Measurements from ENCODE around the gene GSTM2.

DNA sequence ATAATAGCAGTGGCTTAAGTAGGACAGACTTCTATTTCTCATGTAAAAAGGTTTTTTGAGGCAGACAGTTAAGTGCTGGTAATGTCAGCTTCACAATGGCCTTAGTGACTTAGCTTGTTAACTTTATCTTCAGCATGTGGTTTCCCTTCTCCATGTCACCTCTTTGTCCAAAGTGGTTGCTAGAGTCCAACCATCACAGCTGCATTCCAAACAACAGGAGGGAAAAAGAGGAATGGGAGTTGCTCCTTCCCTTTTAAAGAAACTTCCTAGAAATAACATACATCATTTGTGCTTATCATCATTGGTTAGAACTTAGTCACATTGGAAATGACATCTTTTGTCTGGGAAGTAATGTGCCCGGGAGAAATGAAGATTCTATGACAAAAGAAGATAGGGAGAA lies 54.1 kb downstream of the GSTM2 start:
- TF ChIP-seq POLR2AphosphoS5 (IDR thresholded peaks at IDR 0.05) (no peak), POLR2A (IDR thresholded peaks at IDR 0.05) (no peak)
- TF ChIP-seq, protein P1, sequence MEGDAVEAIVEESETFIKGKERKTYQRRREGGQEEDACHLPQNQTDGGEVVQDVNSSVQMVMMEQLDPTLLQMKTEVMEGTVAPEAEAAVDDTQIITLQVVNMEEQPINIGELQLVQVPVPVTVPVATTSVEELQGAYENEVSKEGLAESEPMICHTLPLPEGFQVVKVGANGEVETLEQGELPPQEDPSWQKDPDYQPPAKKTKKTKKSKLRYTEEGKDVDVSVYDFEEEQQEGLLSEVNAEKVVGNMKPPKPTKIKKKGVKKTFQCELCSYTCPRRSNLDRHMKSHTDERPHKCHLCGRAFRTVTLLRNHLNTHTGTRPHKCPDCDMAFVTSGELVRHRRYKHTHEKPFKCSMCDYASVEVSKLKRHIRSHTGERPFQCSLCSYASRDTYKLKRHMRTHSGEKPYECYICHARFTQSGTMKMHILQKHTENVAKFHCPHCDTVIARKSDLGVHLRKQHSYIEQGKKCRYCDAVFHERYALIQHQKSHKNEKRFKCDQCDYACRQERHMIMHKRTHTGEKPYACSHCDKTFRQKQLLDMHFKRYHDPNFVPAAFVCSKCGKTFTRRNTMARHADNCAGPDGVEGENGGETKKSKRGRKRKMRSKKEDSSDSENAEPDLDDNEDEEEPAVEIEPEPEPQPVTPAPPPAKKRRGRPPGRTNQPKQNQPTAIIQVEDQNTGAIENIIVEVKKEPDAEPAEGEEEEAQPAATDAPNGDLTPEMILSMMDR (IDR thresholded peaks at IDR 0.05): no peak
